Measurements from ENCODE around the gene WNK2.

WNK2 gene

GRCh38 chr9:93297659-93298497, 113.9 kb downstream of the WNK2 start:
- no peak for DNase-seq

DNA sequence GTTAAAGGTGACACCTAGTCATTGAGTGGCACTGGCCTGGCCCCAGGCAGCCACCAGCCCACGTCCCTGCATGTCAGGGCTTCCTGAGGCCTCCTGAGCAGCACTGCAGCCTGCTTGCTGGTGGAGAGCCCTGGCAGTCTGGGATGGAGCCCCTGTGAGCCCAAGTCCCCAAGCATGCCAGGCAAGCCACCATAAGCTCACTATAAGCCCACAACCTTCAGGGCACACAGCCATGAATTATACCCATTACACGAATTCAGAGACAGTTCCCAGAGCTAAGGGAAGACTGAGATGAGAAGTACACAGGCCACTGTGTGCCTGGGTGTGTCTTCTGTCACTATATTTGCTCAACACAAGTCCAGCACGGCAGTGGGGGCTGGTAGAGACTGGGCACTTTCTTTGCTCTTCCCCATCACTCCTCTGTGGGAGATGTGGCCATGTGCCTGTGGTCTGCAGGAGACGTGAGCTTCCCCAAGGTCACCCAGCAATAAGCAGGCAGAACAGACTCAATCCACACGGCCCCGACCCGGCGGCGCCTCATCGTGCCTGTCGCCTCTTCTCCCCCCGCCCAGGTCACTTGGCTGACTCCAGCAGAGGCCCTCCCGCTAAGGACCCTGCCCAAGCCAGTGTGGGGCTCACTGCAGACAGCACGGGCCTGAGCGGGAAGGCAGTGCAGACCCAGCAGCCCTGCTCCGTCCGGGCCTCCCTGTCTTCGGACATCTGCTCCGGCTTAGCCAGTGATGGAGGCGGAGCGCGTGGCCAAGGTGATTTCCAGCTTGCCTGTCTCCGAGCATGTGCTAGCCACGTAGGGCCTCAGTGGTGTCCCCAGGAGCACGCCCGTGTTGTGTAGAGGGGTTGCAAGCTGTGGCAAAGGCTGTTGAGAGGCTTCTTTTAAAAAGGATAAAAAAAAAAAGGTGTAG, 114.8 kb downstream of the WNK2 start:
- no peak for DNase-seq

- DNase-seq, result no peak
Measured at GRCh38 chr9:93299418-93300174, 115.7 kb downstream of the WNK2 start.

- no peak for DNase-seq
Measured at GRCh38 chr9:93300175-93300572, 116.2 kb downstream of the WNK2 start.

DNA sequence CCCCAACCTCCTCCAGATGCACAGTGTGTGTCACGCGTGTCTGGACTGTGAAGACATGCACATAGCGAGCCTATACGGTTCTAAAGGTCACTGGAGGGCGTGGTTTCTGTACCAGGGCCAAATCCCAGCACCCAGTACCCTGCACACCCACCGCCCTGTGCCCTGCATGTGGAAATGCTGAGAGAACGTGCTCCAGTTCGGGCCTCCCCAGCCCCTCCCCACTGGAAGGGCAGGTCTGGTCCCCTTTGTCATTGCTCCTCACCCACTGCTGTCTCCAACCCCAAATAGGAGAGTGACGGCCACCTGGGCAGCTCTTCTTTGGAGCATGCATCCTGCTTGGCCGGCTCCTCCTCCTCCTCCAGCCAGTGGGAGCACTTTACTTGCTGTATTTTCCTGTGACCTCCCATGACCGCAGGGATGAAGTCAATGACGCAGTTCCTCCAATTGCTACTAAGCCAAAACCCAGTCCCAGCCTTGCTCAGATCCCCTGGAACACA, 116.7 kb downstream of the WNK2 start:
- no peak for DNase-seq

DNA sequence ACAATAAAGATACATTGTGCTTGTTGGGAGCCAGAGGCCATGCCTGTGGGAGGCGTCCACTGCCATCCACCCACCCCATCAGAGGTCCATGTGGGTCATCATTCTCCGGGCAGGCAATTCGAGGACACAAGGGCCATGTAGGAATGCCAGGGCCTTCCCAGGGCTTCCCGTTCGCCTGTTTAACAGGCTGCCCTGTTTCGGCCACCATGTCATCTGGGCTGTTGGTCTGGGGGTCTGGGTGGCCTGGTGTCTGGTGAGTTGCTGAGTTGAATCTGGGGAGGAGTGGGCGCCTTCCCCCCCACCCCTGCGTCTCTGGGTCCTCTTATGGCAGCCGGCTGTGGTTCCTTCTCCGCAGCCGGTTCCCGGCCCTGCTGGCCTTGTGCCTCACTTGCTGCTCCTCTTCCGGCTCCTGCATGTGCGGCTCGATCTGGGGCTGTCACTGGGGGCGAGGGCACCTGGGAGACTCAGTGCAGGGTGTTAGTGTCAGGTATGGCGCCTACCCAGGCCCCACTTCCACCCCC, 117.4 kb downstream of the WNK2 start:
- DNase-seq, result no peak

DNA sequence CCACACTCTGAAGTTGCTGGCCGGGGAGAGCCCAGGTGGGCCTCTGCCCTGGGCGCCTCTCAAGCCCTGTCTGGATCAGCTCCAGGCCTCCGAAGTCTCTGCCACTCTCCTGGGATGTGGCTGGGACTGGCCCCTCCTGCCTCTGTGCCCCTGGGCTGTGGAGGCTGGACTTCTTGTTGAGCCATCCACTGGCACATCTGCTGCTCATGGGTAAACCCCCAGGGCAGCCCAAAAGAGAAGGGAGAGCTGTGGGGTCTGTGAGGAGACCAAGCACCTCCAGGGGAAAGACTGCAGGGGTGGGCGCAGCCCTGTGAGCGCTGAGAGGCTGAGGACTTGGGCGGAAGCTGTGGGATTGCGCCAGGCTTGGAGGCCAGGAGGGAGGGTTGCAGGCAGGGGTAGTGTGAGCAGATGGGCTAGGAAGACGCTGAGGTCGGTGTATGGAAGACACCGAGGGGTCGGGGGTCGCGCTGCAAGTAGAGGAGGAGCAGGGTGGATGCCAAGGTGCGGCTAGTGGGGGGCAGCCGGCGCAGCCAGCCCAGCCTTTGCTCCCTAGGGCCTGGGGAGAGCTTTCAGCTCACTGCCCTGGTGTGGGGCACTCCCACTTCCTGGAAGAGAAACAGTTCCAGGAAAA, 118.1 kb downstream of the WNK2 start:
- no peak for DNase-seq

- peak; percentile 73 for DNase-seq
Measured at GRCh38 chr9:93302586-93303257, 118.8 kb downstream of the WNK2 start.

GRCh38 chr9:93303258-93303771, 119.4 kb downstream of the WNK2 start:
- DNase-seq, result no peak

DNA sequence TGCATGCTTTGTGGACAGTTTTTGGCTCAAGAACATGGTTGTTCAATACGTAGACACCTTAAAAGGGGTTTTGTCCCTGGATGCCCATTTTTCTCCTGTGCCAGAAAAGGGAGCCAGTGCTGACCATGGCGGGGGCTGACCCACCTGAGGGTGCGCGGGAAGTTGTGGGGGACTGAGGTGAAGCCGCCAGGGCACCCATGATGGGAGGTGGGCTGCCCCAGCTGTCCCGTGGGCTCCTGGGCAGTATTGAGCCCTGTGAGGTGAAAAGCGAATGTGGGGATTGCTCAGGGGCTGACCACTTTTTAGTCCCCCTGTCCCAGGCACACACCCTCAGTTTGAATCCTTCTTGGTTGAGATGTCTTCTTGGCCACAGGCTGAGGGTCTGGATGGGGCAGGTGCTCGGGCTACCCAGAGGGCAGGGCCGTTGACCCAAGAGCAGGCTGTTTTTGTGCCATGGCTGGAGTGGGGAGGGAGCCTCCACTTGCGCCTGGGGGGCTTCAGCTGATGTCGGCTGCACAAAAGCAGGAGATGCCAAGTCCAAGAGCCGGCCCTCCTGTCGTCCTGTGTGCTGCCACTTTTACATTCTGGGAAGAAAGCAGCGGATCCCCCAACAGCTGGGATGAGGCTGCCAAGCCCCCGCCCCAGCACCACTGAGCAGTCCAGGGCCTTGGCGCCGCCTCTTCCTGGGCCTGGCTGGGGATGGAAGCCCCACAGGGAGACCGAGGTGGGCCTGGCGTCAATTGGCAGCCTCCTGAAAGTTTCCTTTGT, 120.1 kb downstream of the WNK2 start:
- no peak for DNase-seq

GRCh38 chr9:93304574-93305496, 120.9 kb downstream of the WNK2 start:
- peak; percentile 32 for DNase-seq

- DNase-seq, result no peak
Measured at GRCh38 chr9:93305497-93306020, 121.6 kb downstream of the WNK2 start.

DNA sequence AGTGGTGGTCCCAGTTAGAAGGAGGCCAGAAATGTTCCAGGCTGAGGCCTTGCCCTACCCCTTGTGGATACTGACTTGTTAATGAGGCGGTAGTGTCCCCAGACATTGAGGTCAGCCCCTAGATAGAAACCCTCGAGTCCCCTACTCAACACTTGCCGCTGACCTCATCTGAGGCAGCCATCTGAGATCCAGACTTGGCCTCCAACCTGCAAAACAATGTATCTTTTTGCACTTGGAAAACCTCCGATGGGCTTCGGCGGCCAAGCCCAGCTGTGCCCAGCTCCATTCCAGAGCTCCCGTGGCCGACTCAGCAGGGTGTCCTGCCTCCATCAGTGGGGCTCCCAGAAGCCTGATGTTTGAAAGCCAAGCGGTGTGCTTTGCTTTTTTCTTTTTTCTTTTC, 122.1 kb downstream of the WNK2 start:
- DNase-seq, result no peak

- DNase-seq, result no peak
Measured at GRCh38 chr9:93306579-93307091, 122.7 kb downstream of the WNK2 start.

GRCh38 chr9:93307468-93308157, 123.7 kb downstream of the WNK2 start:
- no peak for DNase-seq

DNA sequence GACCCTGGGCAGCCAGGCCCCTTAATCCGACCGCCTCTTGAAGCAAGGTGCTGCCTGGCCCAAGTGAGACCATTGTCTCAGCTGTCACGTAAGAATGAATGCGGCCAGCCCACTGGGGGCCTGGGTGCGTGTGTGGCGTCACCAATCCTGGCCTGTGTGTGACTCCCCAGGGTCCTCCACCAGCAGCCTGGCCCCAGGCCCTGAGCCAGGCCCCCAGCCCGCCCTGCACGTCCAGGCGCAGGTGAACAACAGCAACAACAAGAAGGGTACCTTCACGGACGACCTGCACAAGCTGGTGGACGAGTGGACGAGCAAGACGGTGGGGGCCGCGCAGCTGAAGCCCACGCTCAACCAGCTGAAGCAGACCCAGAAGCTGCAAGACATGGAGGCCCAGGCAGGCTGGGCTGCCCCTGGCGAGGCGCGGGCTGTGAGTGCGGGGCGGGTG, 124.2 kb downstream of the WNK2 start:
- DNase-seq, result no peak

DNA sequence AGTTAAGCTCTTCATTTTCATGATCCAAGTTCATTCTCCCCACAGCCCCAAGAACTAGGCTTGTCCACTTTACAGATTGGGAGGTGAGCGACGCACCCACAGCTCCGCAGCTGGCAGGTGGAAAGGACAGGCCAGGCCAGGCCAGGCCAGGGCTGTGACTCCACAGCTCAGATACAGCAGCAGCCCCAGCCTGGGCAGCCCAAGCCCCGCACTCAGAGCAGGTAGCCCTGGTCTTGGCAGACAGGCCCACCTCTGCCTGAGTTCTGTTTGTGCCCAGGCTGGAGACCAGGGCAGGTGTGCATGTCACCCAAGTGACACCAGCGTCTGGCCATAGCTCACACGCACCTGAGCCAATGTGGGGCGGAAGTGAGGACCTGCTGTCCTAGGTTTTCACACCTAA, 124.7 kb downstream of the WNK2 start:
- DNase-seq, result no peak

- DNase-seq, result no peak
Measured at GRCh38 chr9:93309889-93310425, 126.0 kb downstream of the WNK2 start.

Measured in inflammatory macrophage treated with lipopolysaccharide for 4 hours (primary cell).